Adipocyte (in vitro differentiated cells): ENCODE data around the gene C9orf152.

ENCODE experiments used
- DNase-seq: peaks from one replicate; pipeline ENCODE4 v3.0.0-alpha.2; 2015; ENCODE audit warnings: low read depth
- H3K27me3 ChIP-seq: replicated peaks from 2 replicates; pipeline ENCODE4 v1.7.0; 2013; ENCODE audit warnings: mild to moderate bottlenecking, low read length, moderate library complexity; ENCODE audit not compliant: control insufficient read depth, insufficient read depth
- H3K36me3 ChIP-seq: 2 replicates; pipeline ENCODE4 v1.7.0; 2013; ENCODE audit warnings: low read length, mild to moderate bottlenecking, moderate library complexity; ENCODE audit not compliant: control insufficient read depth, insufficient read depth, severe bottlenecking
- H3K4me1 ChIP-seq: 2 replicates; pipeline ENCODE4 v1.7.0; 2013; ENCODE audit warnings: mild to moderate bottlenecking, low read length, moderate library complexity; ENCODE audit not compliant: control insufficient read depth, insufficient read depth
- H3K4me3 ChIP-seq: 2 replicates; pipeline ENCODE4 v1.7.0; 2013; ENCODE audit warnings: mild to moderate bottlenecking, low read length, moderate library complexity
- H3K9ac ChIP-seq: 2 replicates; pipeline ENCODE4 v1.7.0; 2013; ENCODE audit warnings: mild to moderate bottlenecking, low read length, moderate library complexity
- H3K9me3 ChIP-seq: 2 replicates; pipeline ENCODE4 v1.7.0; 2013; ENCODE audit warnings: mild to moderate bottlenecking, low read length, moderate library complexity; ENCODE audit not compliant: control insufficient read depth

The C9orf152 gene

GRCh38 chr9:110175275-110175968 is 32.5 kb downstream of the C9orf152 start:
- peaks cover 13% of the 10 kb centered on the region for H3K4me1 ChIP-seq
- DNase-seq = no peak
- no peak overlapping the region for H3K9ac ChIP-seq
- no peak overlapping the region for H3K4me3 ChIP-seq
- peaks cover 28% of the 10 kb centered on the region for H3K36me3 ChIP-seq
- H3K9me3 ChIP-seq = no peaks in the 10 kb centered on the region
- no peaks in the 10 kb centered on the region for H3K27me3 ChIP-seq

GRCh38 chr9:110173322-110173642 is 34.7 kb downstream of the C9orf152 start:
- Histone ChIP-seq H3K4me3 (no peak overlapping the region), H3K9ac (no peak overlapping the region), H3K36me3 (peaks cover 50% of the 10 kb centered on the region), H3K4me1 (no peaks in the 10 kb centered on the region), H3K9me3 (no peaks in the 10 kb centered on the region), H3K27me3 (no peaks in the 10 kb centered on the region)
- DNase-seq = no peak

- Histone ChIP-seq H3K4me1 (peaks cover 5% of the 10 kb centered on the region), H3K36me3 (peaks cover 62% of the 10 kb centered on the region), H3K27me3 (no peaks in the 10 kb centered on the region), H3K4me3 (no peak overlapping the region), H3K9me3 (no peaks in the 10 kb centered on the region), H3K9ac (no peak overlapping the region)
- no peak for DNase-seq
These were observed 37.4 kb downstream of the C9orf152 start for GRCh38 chr9:110170357-110171257.

- H3K4me3 ChIP-seq = no peak overlapping the region
- peaks cover 5% of the 10 kb centered on the region for H3K4me1 ChIP-seq
- no peaks in the 10 kb centered on the region for H3K9me3 ChIP-seq
- peaks cover 57% of the 10 kb centered on the region for H3K36me3 ChIP-seq
- H3K27me3 ChIP-seq = no peaks in the 10 kb centered on the region
- H3K9ac ChIP-seq = no peak overlapping the region
- no peak for DNase-seq
These were observed 39.5 kb downstream of the C9orf152 start for GRCh38 chr9:110168486-110168885.

GRCh38 chr9:110161940-110162339 is 46.0 kb downstream of the C9orf152 start:
- H3K9ac ChIP-seq = no peak overlapping the region
- no peak for DNase-seq
- H3K4me1 ChIP-seq = peaks cover 12% of the 10 kb centered on the region
- H3K27me3 ChIP-seq = no peaks in the 10 kb centered on the region
- no peak overlapping the region for H3K4me3 ChIP-seq
- H3K36me3 ChIP-seq = peaks cover 35% of the 10 kb centered on the region
- no peaks in the 10 kb centered on the region for H3K9me3 ChIP-seq

GRCh38 chr9:110160685-110161084 is 47.3 kb downstream of the C9orf152 start:
- Histone ChIP-seq H3K36me3 (peaks cover 47% of the 10 kb centered on the region), H3K9me3 (no peaks in the 10 kb centered on the region), H3K4me3 (no peak overlapping the region), H3K27me3 (no peaks in the 10 kb centered on the region), H3K9ac (no peak overlapping the region), H3K4me1 (peaks cover 24% of the 10 kb centered on the region)
- no peak for DNase-seq

GRCh38 chr9:110160123-110160522 is 47.8 kb downstream of the C9orf152 start:
- Histone ChIP-seq H3K4me1 (peaks cover 24% of the 10 kb centered on the region), H3K27me3 (no peaks in the 10 kb centered on the region), H3K4me3 (no peak overlapping the region), H3K9ac (no peak overlapping the region), H3K36me3 (peaks cover 52% of the 10 kb centered on the region), H3K9me3 (no peaks in the 10 kb centered on the region)
- DNase-seq = no peak

- no peak overlapping the region for H3K9ac ChIP-seq
- H3K4me1 ChIP-seq = peaks cover 37% of the 10 kb centered on the region
- H3K9me3 ChIP-seq = no peaks in the 10 kb centered on the region
- no peaks in the 10 kb centered on the region for H3K27me3 ChIP-seq
- no peak for DNase-seq
- no peak overlapping the region for H3K4me3 ChIP-seq
- H3K36me3 ChIP-seq = peaks cover 54% of the 10 kb centered on the region
These were observed 49.9 kb downstream of the C9orf152 start for GRCh38 chr9:110157823-110158664.

GRCh38 chr9:110156902-110157301 is 51.1 kb downstream of the C9orf152 start:
- Histone ChIP-seq H3K9me3 (no peaks in the 10 kb centered on the region), H3K4me3 (no peak overlapping the region), H3K9ac (no peak overlapping the region), H3K4me1 (peaks cover 44% of the 10 kb centered on the region), H3K27me3 (no peaks in the 10 kb centered on the region), H3K36me3 (peaks cover 52% of the 10 kb centered on the region)
- peak; percentile 91 for DNase-seq

- no peaks in the 10 kb centered on the region for H3K27me3 ChIP-seq
- DNase-seq = no peak
- H3K36me3 ChIP-seq = peaks cover 47% of the 10 kb centered on the region
- H3K9ac ChIP-seq = no peak overlapping the region
- H3K9me3 ChIP-seq = no peaks in the 10 kb centered on the region
- H3K4me1 ChIP-seq = peaks cover 44% of the 10 kb centered on the region
- H3K4me3 ChIP-seq = no peak overlapping the region
These were observed 51.5 kb downstream of the C9orf152 start for GRCh38 chr9:110156416-110156815.

- H3K36me3 ChIP-seq = peaks cover 40% of the 10 kb centered on the region
- H3K4me1 ChIP-seq = peaks cover 44% of the 10 kb centered on the region
- no peak overlapping the region for H3K4me3 ChIP-seq
- no peak for DNase-seq
- no peaks in the 10 kb centered on the region for H3K27me3 ChIP-seq
- H3K9ac ChIP-seq = no peak overlapping the region
- H3K9me3 ChIP-seq = no peaks in the 10 kb centered on the region
These were observed 52.2 kb downstream of the C9orf152 start for GRCh38 chr9:110155751-110156150.
